Esophagus squamous epithelium (tissue), 5 donors: ENCODE data around the gene LHX4. TPM values are rescaled to one million over a fixed set of nuclear protein-coding genes. Genes with fewer than 3 reads are reported as not detected.

Experiments used
- DNase-seq: peaks from one replicate; lab custom pipeline; 2025; lab: John Stamatoyannopoulos, UW
- H3K27ac ChIP-seq, 4 donors: fragments of 200-600 bp; sonication (generic); one replicate each; pipeline ENCODE4 v1.5.1; 2016 to 2019; ENCODE audit warnings: mild to moderate bottlenecking in 1 of 4
- H3K27me3 ChIP-seq, 4 donors: fragments of 200-600 bp; sonication (generic); 1 replicate in 3 of 4; 2 replicates in 1 of 4; pipeline versions ENCODE4 v1.5.1 to v1.6.0; 2017 to 2021; ENCODE audit warnings: antibody characterized with exemption in 1 of 4
- H3K36me3 ChIP-seq, 3 donors: fragments of 200-600 bp; sonication (generic); one replicate each; pipeline ENCODE4 v1.5.1; 2016 to 2019
- H3K4me1 ChIP-seq, 3 donors: fragments of 200-600 bp; sonication (generic); one replicate each; pipeline ENCODE4 v1.5.1; 2017 to 2019
- H3K4me3 ChIP-seq, 4 donors: fragments of 200-600 bp; sonication (generic); 1 replicate in 3 of 4; 2 replicates in 1 of 4; pipeline ENCODE4 v1.5.1; 2016 to 2019; ENCODE audit warnings: mild to moderate bottlenecking in 2 of 4, moderate library complexity in 1 of 4
- H3K9me3 ChIP-seq, 3 donors: fragments of 200-600 bp; sonication (generic); one replicate each; pipeline ENCODE4 v1.5.1; 2016 to 2019
- POLR2A ChIP-seq, 4 donors: fragments of 450-650 bp; IDR thresholded peaks; one replicate each; pipeline ENCODE4 v1.6.1; 2017; ENCODE audit warnings: antibody characterized with exemption in 4 of 4, mild to moderate bottlenecking in 4 of 4, moderate library complexity in 3 of 4
- WGBS, 2 donors: methylation state at CpG; one replicate each; pipeline ENCODE4 v1.1.5; 2018; 5-methylcytosine and 5-hydroxymethylcytosine counted together
- intact Hi-C: fragments of 100-400 bp; cut with DNase I; formaldehyde crosslinking; loops from one replicate; pipeline ENCODE4 v1.15.0; 2022
- total RNA-seq, 4 donors: library from RNA; depleted of rRNA; stranded (reverse); fragments of >200 nt; gene quantifications; one replicate each; pipeline ENCODE4 v1.1.0, GENCODE V29; 2016
- TF ChIP-seq, protein P1 (sequence below), 6 experiments: fragments of 450-650 bp in 4 of 6; fragments of 200-600 bp in 2 of 6; sonication (generic) in 2 of 6; IDR thresholded peaks; one replicate each; pipeline ENCODE4 v1.5.1; 2016 to 2019; ENCODE audit warnings: antibody characterized with exemption in 6 of 6, mild to moderate bottlenecking in 4 of 6, moderate library complexity in 4 of 6
- donor health status: DM: yes; HTN: yes; CAD: no.

LHX4 gene
- total RNA-seq, 4 donors from 2014 or later, result 0.18 to 0.38 TPM; not detected in 2

DNA sequence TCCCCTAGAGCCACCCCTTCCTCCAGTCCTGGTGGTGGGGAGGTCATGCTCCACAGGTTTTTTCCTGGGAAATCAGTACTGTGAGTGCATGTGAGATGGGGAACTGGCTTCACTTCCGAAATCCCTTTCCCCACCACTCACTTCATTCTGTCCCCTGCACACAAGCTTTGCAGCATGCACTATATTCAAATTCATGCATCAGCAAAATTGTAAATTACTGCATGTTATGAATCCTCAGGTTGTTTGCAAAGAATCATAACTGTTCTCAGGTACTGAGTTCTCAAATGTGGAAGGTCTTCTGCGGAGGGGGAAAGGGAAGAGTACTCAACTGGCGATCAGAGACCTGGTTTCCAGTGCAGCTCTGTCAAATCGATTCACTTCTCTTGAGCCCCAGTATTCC, 42.3 kb downstream of the LHX4 start:
- Histone ChIP-seq H3K9me3 (no peaks in the 10 kb centered on the region), H3K4me3 (no peak overlapping the region), H3K4me1 (no peaks in the 10 kb centered on the region), H3K27ac (no peak overlapping the region), H3K36me3 (peaks cover 0 to 31% (median 0%) of the 10 kb centered on the region in 3 donors), H3K27me3 (no peaks in the 10 kb centered on the region)
- WGBS, 2 donors, result 84 to 86% methylated on average over 4 of the region's 4 CpGs
- no peak for DNase-seq
- intact Hi-C loops, result no loop called here
- TF ChIP-seq POLR2A (IDR thresholded peaks at IDR 0.05), result no peak
- TF ChIP-seq, protein P1, sequence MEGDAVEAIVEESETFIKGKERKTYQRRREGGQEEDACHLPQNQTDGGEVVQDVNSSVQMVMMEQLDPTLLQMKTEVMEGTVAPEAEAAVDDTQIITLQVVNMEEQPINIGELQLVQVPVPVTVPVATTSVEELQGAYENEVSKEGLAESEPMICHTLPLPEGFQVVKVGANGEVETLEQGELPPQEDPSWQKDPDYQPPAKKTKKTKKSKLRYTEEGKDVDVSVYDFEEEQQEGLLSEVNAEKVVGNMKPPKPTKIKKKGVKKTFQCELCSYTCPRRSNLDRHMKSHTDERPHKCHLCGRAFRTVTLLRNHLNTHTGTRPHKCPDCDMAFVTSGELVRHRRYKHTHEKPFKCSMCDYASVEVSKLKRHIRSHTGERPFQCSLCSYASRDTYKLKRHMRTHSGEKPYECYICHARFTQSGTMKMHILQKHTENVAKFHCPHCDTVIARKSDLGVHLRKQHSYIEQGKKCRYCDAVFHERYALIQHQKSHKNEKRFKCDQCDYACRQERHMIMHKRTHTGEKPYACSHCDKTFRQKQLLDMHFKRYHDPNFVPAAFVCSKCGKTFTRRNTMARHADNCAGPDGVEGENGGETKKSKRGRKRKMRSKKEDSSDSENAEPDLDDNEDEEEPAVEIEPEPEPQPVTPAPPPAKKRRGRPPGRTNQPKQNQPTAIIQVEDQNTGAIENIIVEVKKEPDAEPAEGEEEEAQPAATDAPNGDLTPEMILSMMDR (IDR thresholded peaks at IDR 0.05), result no peak

- Histone ChIP-seq H3K4me1 (no peaks in the 10 kb centered on the region), H3K36me3 (peaks cover 0 to 32% (median 0%) of the 10 kb centered on the region in 3 donors)
- WGBS, 2 donors, result 94 to 100% methylated on average over 1 to 2 of the region's 2 CpGs
Observed at GRCh38 chr1:180273066-180273465, 43.0 kb downstream of the LHX4 start.

DNA sequence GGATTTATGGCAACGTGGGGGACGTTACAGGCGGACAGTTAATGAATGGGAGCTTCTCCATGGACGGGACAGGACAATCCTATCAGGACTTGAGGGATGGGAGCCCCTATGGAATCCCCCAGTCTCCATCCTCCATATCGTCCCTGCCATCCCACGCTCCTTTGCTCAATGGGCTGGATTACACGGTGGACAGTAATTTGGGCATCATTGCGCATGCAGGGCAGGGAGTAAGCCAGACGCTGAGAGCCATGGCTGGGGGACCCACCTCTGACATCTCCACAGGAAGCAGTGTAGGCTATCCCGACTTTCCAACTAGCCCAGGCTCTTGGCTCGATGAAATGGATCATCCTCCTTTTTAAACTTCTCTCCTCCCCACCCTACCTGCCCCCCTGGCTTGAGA, 44.2 kb downstream of the LHX4 start:
- intact Hi-C loops, result no loop called here

More at GRCh38 chr1:180273066-180273465, 43.0 kb downstream of the LHX4 start:
- no peak for TF ChIP-seq POLR2A (IDR thresholded peaks at IDR 0.05)
- TF ChIP-seq, protein P1 (IDR thresholded peaks at IDR 0.05), result no peak
- no peak for DNase-seq
- no peaks in the 10 kb centered on the region for H3K9me3 ChIP-seq
- H3K27ac ChIP-seq, result no peak overlapping the region
- no peak overlapping the region for H3K4me3 ChIP-seq
- H3K27me3 ChIP-seq, result no peaks in the 10 kb centered on the region
- intact Hi-C loops, result no loop called here

GRCh38 chr1:180275726-180276125, 45.7 kb downstream of the LHX4 start:
- DNase-seq, result no peak
- WGBS, 2 donors, result 82% methylated on average over 5 of the region's 5 CpGs; no CpG with 5 or more reads in 1 of the 2 donors
- intact Hi-C loops, result no loop called here

More for the DNA sequence above, 44.2 kb downstream of the LHX4 start:
- TF ChIP-seq POLR2A (IDR thresholded peaks at IDR 0.05), result no peak
- TF ChIP-seq, protein P1 (IDR thresholded peaks at IDR 0.05), result no peak
- Histone ChIP-seq H3K27me3 (no peaks in the 10 kb centered on the region), H3K4me1 (no peaks in the 10 kb centered on the region), H3K36me3 (peaks cover 0 to 44% (median 0%) of the 10 kb centered on the region in 3 donors), H3K4me3 (no peak overlapping the region), H3K9me3 (no peaks in the 10 kb centered on the region), H3K27ac (no peak overlapping the region)
- no peak for DNase-seq
- 97% methylated on average over 11 of the region's 11 CpGs; no CpG with 5 or more reads in 1 of the 2 donors for WGBS, 2 donors

DNA sequence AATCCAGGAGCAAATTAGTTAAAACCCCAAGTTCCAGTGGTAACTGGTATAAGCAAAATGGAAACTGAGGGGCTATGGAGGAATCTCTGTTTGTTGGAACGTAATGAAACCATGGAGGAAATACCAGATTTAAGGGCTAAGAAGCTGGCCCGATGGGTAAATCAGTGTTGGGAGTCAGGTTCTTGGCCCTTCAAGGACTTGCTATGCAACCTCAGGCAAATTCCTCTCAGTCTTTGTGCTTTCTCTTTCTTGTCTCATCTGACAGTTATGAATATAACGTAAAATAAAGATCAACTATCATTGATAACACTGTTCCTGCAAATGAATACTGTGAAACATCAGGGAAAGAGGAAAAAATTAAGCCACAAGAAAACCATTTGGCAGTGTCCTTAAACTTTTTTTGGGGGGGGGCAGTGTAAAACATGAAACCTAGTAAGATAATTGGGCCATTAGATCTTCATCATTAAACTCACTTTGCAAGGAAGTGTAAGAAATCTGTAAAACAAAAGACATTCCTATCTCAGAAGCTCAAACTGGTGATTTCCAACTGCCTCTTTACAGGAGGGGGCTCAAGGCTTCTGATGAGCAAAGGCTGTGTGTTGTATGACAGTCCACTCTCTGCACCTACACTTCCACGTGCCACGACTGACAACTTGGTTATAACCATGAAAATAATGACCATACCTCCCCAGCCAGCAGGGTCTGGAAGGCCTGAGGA, 47.6 kb downstream of the LHX4 start:
- TF ChIP-seq, protein P1 (IDR thresholded peaks at IDR 0.05), result no peak
- no peak for TF ChIP-seq POLR2A (IDR thresholded peaks at IDR 0.05)
- 91 to 97% methylated on average over 5 of the region's 5 CpGs for WGBS, 2 donors
- Histone ChIP-seq H3K27ac (no peak overlapping the region), H3K4me3 (no peak overlapping the region), H3K27me3 (no peaks in the 10 kb centered on the region), H3K36me3 (peaks cover 0 to 69% (median 0%) of the 10 kb centered on the region in 3 donors), H3K4me1 (no peaks in the 10 kb centered on the region), H3K9me3 (no peaks in the 10 kb centered on the region)
- intact Hi-C loops, result no loop called here
- no peak for DNase-seq

More at GRCh38 chr1:180275726-180276125, 45.7 kb downstream of the LHX4 start:
- Histone ChIP-seq H3K4me1 (no peaks in the 10 kb centered on the region), H3K27ac (no peak overlapping the region), H3K27me3 (no peaks in the 10 kb centered on the region), H3K36me3 (peaks cover 0 to 59% (median 0%) of the 10 kb centered on the region in 3 donors), H3K9me3 (no peaks in the 10 kb centered on the region), H3K4me3 (no peak overlapping the region)
- TF ChIP-seq, protein P1 (IDR thresholded peaks at IDR 0.05), result no peak
- TF ChIP-seq POLR2A (IDR thresholded peaks at IDR 0.05), result no peak
